Bronchial epithelial cell (primary cell): ENCODE data around the gene EYA2. TPM values are rescaled to one million over a fixed set of nuclear protein-coding genes. Genes with fewer than 3 reads are reported as not detected.

ENCODE experiments used
- DNase-seq: peaks from one replicate; pipeline ENCODE4 v3.0.0-alpha.2; 2010; ENCODE audit warnings: low read depth
- FAIRE-seq: peaks from 2 replicates; lab custom pipeline; 2011; peaks lifted over from hg19 to GRCh38; lab: Jason Lieb, UNC
- H3K27me3 ChIP-seq: 2 replicates; pipeline ENCODE4 v1.5.1; 2011; ENCODE audit warnings: low read length; ENCODE audit not compliant: control insufficient read depth, insufficient read depth
- H3K36me3 ChIP-seq: 2 replicates; pipeline ENCODE4 v1.5.1; 2011; ENCODE audit warnings: low read length; ENCODE audit not compliant: control insufficient read depth, insufficient read depth
- H3K4me3 ChIP-seq: 2 replicates; pipeline ENCODE4 v1.5.1; 2011; ENCODE audit warnings: mild to moderate bottlenecking, low read depth, low read length, control low read depth
- total RNA-seq: library from RNA; depleted of rRNA; stranded (reverse); fragments of >200 nt; gene quantifications from 2 replicates; pipeline ENCODE4 v1.2.1, GENCODE V29; 2014
- TF ChIP-seq, protein P1 (sequence below): IDR thresholded peaks from 2 replicates; pipeline ENCODE4 v1.5.1; 2011; ENCODE audit warnings: mild to moderate bottlenecking, moderate library complexity, low read length, control low read depth, inconsistent platforms; ENCODE audit not compliant: insufficient read depth, severe bottlenecking

The EYA2 gene
- total RNA-seq, 1 donor from 2014 or later, result 8.4 TPM

DNA sequence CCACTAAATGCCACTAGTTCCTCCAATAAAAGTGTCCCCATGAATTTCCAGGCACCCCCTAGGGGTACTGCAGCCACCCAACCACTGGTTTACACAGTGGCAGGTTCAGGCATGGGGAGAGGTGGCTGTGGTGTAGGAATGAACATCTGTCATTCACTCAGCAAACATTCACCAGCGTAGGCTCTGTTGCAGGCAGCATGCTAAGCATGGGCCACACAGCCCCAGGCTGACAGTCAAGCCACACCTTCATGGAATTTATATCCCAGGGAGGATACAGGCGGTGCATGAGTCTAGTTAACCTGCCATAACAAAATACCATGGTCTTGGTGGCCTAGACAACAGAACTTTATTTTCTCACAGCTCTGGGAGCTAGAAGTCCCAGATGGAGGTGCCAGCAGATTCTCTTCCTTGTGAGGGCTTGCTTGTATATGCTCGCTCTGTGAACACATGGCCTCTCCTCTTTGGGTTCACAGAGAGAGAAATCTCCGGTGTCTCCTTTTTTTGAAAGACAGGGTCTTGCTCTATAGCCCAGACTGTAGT, 135.7 kb downstream of the EYA2 start:
- no peaks in the 10 kb centered on the region for H3K27me3 ChIP-seq
- TF ChIP-seq, protein P1, sequence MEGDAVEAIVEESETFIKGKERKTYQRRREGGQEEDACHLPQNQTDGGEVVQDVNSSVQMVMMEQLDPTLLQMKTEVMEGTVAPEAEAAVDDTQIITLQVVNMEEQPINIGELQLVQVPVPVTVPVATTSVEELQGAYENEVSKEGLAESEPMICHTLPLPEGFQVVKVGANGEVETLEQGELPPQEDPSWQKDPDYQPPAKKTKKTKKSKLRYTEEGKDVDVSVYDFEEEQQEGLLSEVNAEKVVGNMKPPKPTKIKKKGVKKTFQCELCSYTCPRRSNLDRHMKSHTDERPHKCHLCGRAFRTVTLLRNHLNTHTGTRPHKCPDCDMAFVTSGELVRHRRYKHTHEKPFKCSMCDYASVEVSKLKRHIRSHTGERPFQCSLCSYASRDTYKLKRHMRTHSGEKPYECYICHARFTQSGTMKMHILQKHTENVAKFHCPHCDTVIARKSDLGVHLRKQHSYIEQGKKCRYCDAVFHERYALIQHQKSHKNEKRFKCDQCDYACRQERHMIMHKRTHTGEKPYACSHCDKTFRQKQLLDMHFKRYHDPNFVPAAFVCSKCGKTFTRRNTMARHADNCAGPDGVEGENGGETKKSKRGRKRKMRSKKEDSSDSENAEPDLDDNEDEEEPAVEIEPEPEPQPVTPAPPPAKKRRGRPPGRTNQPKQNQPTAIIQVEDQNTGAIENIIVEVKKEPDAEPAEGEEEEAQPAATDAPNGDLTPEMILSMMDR, result no peak
- peaks cover 13% of the 10 kb centered on the region for H3K36me3 ChIP-seq
- no peak overlapping the region for H3K4me3 ChIP-seq
- FAIRE-seq (no peak), DNase-seq (no peak)

DNA sequence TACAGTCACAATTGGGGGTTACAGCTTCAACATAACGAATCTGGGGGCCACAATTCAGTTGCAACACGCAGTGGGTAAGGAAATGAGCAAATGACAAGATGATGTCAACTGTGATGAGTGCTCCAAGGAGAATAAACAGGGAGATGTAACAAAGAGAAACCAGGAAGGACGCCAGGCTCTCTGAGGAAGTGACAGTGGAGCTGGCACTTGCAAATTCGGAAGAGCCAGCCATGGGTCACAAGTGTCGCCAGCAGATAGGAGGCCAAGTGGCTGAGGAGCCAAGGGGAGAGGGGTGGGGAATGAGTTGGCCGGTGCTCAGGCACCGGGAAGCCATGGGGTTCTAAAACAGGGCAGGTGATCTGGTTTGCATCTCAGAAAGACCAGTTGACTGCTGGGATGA, 136.4 kb downstream of the EYA2 start:
- FAIRE-seq (no peak), DNase-seq (no peak)
- H3K4me3 ChIP-seq, result no peak overlapping the region

DNA sequence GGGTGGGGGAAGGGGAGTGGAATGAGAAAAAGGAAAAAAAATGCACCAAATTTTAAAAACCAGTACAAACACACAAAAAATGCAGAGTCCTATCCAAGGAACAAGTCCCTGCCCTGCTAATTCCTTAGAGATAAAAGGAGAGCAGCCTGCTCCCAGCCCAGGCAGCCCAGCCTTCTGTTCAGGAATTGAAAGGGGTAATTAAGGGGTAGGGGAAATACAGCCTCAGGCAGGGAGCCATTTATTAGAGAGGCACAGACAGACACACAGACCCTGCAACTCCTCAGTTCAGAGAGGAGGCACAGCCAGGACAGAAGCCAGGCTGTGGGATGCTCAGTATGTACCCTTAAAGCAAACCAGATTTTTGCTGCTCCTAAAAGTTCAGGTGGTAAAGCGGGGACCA, 137.2 kb downstream of the EYA2 start:
- TF ChIP-seq, protein P1, result no peak
- no peak for DNase-seq
- Histone ChIP-seq H3K36me3 (peaks cover 12% of the 10 kb centered on the region), H3K27me3 (no peaks in the 10 kb centered on the region), H3K4me3 (no peak overlapping the region)
- no peak for FAIRE-seq

More for the DNA sequence above, 136.4 kb downstream of the EYA2 start:
- Histone ChIP-seq H3K36me3 (peaks cover 13% of the 10 kb centered on the region), H3K27me3 (no peaks in the 10 kb centered on the region)
- TF ChIP-seq, protein P1, result no peak

DNA sequence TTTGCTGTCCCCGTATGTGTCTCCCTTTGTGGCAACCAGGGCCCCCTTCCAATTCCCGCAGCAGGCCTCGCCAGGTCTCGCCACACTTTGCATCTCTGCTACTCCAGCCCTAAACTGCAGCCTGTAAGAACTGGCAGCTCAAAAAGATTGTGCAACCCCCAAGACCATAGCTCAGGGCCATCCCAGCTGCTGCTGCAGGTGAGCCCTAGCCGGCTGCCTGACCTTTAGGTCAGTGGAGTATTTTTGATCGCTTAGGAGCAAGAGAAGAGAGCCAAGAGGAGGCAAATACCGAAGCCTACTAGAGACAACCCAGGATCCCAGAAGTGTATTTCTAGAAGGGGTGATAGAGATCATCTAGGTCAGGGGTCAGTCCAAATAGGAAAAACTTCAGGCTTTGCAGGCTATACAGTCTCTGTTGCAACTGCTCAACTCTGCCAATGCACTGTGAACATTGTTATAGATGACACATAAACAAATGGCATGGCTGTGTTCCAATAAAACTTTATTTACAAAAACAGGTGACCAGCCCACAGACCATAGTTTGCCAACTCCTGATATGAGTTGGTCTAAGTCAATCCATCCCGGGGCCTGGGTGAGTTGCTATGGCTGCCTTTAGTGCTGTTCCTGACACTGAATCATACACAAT, 138.4 kb downstream of the EYA2 start:
- DNase-seq, result no peak
- Histone ChIP-seq H3K36me3 (peaks cover 8% of the 10 kb centered on the region), H3K27me3 (no peaks in the 10 kb centered on the region), H3K4me3 (no peak overlapping the region)
- peak; percentile 18 for FAIRE-seq
- TF ChIP-seq, protein P1, result no peak

DNA sequence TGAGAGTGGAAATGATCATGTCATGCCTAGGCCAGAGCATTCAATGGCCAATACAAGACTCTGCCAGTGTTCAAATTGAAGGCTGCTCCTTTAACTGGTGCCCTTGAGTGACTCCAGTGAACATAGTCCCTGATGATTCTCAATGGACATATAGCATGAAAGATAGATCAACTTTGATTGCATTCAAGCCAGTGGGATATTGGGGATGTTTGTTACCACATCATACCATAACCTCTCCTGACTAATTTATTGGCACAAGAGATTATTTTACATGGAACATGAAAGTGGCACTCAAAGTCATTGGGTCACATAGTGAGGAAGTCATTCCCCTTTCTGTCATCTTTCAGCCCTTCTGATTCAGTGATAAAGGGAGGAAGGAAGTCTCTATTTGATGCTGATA, 139.0 kb downstream of the EYA2 start:
- TF ChIP-seq, protein P1, result no peak
- H3K36me3 ChIP-seq, result peaks cover 3% of the 10 kb centered on the region
- no peaks in the 10 kb centered on the region for H3K27me3 ChIP-seq
- DNase-seq (no peak), FAIRE-seq (no peak)
- H3K4me3 ChIP-seq, result no peak overlapping the region

DNA sequence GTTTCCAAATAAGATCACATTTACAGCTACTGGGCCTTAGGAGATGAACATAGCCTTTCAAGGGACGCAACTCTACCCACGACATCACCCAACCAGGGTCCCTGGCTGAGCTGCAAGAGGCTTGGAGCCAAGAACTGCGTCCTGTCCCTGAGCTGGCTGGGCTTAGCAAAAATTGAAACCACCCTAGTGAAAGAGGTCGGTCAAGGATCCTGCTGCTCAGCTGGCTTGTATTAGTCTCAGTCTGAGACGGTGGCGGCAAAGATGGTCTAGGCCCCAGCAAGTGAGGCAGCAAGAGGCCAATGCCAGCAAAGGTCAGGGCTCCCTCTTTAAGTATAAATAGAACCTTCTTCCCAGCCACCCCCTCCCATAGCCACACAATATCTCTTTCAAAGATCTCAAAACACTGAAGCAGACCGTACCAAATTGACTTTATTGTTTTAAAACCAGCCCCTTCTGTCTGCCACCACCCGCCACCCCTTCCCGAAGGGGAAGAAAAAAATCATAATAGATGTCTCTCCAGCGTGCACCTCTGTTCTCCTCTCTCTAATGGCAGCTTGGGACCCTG, 140.5 kb downstream of the EYA2 start:
- no peak for DNase-seq
- no peak for FAIRE-seq
- Histone ChIP-seq H3K4me3 (no peak overlapping the region), H3K27me3 (no peaks in the 10 kb centered on the region), H3K36me3 (no peaks in the 10 kb centered on the region)
- TF ChIP-seq, protein P1, result no peak
